ENCODE data around the gene CHORDC1.

The CHORDC1 gene

DNA sequence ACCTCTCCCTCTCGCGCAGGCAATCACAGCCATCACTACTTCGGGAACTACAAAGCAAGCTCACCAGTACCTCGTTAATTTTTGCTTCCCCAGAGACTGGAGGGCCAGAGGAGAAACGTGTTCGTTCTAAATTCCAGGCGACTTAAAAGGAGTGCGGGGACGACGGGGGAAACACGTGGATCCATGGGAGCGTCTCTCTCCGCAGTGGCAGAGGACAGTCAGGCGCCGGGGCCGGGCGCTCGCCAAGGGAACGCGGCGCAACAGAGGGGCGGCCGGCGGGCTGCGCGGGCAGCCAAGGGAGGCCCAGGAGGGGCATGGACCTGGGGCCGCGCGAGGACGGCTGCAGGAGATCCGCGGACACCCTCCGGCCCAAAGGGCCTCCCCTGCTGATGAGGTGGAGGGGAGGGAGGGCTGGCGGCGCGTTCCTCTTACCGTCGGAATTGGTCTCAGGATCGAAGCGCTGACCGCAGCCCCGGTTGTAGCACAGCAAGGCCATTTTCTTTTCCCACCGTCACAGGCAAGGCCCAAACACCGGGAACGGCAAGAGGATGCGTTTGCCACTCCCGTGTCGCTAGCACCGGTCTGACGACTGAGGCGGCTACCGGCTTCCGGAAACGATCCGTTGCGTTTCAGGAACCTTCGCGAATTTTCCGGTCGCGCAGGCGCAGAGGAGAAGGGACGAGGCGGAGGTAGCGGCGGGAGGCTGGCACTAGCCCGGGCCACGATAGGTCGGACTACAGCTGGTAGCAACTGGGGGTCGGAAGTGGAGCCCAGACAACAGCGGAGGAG, at the start of gene CHORDC1:
TSS of gene CHORDC1 (minus strand) at position 591 of the 789 bp plus-strand sequence. CDS start at position 496, 95 bp downstream.
- peak; percentile 95 to 96 for DNase-seq

DNA sequence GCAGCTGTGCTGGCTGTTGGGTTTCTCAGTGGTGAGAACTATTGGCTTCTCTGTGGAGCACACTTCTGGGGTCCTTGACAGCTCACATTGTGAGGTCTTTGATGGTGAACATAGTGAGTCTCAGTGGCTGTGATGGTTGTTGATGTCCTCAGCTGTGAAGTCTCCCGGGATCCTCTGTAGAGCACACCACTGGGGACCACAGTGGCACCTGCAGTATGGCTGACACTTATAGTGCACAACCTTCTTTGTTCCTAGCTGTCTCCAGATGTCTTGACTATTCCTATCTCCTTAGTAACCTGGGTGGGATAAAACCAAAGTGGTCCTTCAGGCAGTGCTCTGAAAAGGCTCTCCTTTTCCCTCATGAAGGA, 34.3 kb upstream of the CHORDC1 start:
- no peak for DNase-seq

DNA sequence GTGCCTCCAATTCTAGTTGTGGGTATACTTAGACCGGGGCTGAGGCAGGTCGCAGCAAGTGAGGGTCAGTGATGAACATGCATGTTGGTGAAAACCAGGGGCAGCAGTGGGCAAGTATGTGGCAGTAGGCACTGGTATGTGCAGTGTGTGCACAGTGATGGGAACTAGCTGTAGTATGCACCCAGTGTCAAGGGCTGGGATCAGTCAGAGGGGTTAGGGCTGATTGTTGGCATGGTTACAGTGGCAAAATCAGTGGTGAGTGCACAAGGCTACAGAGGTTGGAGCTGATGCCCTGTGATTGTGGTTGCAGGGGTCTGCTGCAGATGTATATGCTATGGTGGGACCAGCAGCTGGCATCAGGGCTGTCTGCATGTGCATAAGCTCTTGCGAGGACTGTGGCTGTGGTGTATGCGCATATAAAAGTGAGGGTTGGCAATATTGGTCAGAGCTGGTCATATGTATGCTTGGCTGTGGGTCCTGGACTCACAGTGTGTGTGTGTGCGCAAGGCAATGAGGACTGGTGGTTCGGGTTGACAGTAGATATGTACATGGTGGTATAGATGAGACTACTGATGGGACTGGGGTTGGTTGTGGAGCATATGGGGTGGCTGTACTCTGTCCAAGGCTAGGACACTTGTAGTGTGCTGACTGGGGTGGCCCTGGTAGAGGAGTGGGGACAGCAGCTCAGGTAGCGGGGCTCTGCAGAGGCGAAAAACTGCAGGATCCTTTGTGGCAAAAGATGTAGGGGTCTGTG, 33.7 kb upstream of the CHORDC1 start:
- no peak for DNase-seq

DNA sequence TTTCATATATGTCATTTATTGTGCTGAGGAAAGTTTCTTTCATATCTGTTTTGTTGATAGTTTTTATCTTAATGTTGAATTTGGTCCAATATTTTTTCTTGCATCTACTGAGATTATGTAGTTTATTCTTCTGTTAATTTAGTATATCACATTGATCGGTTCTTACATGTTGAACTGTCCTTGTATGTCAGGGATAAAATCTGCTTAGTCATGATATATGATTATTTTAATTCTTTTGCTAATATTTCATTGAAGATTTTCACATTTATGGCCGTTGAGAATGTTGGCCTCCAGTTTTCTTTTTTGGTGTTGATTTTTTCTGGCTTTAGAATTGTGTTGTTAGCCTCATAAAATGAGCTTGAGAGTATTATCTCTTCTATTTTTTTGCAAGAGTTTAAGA, 31.2 kb upstream of the CHORDC1 start:
- no peak for DNase-seq

DNA sequence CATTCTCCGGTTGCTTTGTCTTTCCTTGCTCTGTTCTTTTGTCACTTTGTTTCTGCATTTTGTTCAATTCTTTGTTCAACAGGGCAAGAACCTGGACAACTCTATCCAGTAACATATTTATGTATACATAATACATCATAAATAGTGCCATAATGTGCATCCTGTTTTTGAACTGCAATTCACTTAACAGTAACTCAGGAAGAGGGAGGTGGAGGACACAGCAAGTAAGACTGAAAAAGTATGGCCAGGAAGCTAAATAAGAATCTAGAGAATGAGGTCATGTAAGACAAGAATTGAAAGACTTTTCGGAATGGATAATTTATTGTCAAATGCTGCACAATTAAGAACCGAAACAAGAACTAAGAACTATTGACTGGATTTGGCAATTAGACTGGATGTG, 29.2 kb upstream of the CHORDC1 start:
- DNase-seq, result no peak

DNA sequence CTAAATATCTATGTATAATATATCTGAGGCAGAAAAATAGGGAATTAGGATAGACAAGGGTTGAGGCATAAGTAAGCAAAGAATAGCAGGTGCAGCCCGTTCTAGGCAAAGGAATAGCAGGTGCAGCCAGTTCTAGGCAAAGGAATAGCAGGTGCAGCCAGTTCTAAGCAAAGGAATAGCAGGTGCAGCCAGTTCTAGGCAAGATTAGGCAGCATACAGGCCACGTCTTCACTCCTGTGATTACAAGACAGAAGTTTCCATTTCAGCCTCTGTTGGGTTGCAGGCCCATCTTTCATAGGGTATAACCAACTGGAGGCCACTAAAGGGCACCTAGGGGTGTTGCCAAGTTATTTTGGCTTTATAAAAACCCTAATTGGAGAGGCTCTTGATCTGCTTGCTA, 28.8 kb upstream of the CHORDC1 start:
- no peak for DNase-seq

DNA sequence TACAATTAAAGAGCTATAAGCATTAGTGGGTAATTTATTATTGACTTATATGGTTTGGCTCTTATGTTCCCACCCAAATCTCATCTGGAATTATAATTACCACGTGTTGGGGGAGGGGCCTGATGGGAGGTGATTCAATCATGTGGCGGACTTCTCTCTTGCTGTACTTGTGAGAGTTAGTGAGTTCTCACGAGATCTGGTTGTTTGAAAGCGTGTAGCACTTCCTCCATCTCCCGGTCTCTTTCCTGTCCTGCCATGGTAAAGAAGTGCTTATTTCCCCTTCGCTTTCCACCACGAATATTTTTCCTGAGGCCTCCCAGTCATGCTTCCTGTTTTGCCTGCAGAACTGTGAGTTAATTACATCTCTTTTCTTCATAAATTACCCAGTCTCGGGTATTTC, 28.1 kb upstream of the CHORDC1 start:
- DNase-seq, result peak; percentile 12 to 16

DNA sequence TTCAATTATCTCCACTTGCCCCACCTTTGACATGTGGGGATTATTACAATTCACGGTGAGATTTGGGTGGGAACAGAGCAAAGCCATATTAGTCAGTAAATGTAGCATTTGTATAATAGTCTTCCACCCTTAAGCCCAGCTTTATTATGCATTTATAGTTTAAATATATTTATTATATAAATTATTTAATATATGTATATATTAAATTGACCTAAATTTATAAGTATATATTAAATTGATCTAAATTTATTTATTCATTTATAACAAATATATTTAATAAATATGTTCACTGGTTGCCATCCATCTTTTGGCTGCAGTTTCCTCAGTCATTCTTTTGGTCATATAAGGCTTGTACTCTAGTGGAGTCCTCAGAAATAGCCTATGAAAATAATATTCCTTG, 23.6 kb upstream of the CHORDC1 start:
- no peak for DNase-seq

DNA sequence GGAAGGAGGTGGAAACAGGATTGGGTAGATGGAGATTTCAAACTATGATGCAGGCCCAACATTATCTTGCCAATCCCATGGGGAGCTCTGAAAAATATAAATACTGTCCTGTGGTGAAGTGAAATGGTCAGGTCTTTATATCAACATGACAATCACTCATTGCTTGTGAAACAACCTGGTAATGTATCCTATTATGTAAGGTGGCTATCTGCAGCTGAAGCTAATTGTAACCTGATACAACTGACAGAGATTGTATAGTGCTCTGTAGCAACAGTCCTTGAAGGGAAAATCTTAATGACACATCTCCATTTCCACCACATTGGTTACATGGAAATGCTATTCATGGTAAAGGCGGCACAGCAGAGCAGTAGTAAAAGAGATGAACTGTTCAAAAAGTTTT, 20.7 kb upstream of the CHORDC1 start:
- DNase-seq, result no peak

DNA sequence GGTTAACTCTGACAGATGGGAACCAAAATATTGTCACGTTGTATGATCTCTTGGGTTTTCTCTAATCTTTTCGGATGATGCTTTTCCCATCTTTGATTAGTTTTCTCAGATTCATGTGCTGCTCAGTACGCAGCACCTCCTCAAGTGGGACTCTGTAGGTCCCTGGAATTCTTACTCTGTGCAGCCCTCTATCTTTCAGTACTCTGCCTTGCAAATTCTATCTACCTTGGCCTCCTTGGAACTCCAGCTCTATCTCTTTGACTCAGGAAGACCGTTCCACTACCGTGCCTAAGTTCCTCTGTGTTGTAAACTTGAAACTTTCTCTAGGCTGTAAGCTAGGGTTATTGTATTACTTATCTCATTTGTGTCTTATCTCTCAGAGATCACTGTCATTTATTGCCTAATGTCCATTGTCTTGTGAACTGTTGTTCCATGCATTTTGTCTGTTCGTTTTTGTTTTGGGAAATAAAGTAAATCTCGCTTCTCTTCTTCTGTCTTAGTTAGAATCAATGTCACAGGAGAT, 20.1 kb upstream of the CHORDC1 start:
- DNase-seq, result no peak

DNA sequence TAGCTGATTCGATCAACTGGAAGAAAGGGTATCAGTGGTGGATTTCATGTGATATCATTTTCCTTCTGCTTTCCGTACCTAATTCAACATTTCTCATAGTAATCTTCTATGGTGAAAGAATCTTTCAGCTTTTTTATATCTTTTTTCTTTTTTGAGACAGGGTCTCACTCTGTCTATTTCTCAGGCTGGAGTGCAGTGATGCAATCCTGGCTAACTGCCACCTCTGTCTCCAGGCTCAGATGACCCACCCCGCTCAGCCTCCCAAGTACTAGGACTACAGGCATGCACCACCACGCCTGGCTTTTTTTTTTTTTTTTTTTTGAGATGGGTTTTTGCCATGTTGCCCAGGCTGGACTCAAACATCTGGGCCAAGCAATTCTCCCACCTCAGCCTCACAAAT, 18.6 kb upstream of the CHORDC1 start:
- no peak for DNase-seq

DNA sequence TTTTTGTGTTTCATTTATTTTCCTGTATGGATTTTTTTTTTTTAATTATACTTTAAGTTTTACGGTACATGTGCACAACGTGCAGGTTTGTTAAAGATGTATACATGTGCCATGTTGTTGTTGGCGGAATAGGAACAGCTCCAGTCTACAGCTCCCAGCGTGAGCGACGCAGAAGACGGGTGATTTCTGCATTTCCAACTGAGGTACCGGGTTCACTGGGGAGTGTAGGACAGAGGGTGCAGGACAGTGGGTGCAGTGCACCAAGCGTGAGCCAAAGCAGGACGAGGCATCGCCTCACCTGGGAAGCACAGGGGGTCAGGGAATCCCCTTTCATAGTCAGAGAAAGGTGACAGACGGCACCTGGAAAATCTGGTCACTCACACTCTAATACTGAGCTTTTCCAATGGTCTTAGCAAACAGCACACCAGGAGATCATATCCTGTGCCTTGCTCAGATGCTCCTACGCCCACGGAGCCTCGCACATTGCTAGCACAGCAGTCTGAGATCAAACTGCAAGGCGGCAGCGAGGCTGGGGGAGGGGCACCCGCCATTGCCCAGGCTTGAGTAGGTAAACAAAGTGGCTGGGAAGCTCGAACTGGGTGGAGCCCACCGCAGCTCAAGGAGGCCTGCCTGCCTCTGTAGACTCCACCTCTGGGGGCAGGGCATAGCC, 17.3 kb upstream of the CHORDC1 start:
- peak; percentile 62 to 72 for DNase-seq

DNA sequence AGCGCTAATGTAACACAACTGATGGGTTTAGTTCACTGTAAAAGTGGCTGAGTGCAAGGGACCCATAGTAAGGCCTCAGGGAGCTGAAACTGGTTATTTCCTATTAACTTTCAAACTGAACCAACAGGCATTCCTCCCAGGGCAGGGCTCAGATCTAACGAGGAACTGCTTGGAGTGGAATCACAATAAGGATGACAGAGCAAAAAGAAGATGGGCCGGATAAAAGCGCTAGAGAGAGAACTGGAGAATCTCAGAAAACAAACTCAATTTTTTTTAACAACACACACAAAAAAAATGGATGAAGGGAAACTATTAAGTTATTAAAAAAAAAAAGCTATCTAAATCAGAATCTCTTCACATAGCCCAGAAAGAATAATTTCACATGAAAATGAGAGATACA, 14.2 kb upstream of the CHORDC1 start:
- no peak for DNase-seq

DNA sequence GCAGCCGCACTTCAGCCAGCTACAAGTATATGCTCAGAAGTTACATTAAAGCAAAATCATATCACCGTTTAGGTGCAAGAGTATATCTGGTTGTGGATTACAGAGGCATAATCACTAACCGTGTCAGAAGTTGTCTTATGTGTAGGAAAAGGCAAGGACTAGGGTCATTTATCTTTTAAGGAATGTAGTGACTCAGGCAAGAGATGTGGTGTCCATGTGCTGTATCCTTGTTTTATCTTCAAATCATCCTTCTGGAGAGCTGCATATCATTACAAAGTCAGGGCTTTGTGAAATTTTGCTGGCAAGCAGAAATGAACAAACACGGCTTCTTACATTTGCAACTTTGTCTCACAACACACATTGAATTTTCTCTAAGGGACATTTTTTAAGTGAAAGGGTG, 12.7 kb upstream of the CHORDC1 start:
- DNase-seq, result no peak

DNA sequence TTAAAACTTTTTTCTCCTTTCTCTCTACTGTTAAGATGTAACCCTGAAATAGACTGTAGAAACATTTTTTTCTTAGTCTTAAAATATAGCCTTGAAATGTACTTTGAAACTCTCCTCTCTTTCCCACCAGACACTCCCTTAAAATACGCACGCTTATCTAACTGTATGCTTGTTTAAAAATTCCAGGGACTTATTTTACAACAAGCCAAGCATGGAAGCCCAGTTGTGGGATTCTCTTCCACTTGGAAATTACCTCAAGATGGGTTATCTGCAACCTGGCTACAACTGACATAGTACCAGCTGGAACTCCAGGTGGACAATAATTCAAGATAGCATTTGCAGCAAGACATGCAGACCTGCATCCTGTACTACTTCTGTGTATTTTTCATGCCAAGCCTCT, 12.1 kb upstream of the CHORDC1 start:
- no peak for DNase-seq

DNA sequence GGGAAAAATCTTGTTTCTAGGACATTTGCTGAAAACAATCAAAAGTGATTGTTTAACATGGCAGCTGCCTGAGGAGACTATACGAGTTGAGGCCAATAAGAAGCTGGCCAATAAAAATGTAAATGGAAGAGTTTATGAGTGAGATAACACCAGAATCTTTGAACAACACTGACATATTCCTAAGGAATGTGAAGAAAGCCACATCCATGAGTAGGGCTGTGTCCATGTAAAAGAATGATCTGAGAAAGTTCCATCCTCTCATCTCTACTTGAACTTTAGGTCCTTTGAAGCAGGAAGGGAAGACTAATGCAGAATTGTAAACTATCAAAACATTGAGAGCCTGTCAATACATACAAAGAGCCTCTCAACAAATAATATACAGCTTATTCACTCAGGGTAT, 6.9 kb upstream of the CHORDC1 start:
- DNase-seq, result no peak

DNA sequence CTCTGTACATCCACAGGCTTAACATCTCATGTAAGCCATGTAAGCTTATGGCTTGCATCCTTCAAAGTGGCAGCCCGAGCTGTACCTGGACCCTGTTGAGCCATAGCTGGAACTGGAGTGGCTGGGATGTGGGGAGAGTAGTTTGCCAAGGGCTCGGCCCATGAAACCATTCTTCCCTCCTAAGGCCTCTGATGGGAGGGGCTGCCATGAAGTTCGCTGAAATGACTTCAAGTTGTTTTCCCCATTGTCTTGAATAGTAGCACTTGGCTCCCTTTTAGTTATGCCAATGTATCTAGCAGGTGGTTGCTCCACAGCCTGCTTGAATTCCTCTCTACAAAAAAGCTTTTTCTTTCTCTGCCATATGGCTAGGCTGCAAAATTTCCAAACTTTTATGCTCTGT, 5.2 kb upstream of the CHORDC1 start:
- no peak for DNase-seq

DNA sequence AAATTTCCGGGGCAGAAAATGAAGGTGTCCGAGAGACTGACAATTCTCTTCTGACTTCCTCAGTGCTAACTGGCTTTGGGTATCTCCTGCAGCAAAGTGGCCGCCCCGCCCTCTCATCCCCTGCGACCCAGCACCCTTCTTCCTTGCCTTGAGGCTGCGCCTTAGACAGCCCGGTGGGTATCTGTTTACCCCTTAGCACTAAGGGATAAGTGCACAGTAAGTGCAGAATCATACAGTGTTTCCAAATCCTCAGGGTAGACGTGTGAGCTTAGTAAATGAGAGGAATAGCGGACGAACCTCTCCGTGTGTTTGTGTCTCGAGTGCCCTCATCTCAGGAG, 368 bp upstream of the CHORDC1 start:
- no peak for DNase-seq

DNA sequence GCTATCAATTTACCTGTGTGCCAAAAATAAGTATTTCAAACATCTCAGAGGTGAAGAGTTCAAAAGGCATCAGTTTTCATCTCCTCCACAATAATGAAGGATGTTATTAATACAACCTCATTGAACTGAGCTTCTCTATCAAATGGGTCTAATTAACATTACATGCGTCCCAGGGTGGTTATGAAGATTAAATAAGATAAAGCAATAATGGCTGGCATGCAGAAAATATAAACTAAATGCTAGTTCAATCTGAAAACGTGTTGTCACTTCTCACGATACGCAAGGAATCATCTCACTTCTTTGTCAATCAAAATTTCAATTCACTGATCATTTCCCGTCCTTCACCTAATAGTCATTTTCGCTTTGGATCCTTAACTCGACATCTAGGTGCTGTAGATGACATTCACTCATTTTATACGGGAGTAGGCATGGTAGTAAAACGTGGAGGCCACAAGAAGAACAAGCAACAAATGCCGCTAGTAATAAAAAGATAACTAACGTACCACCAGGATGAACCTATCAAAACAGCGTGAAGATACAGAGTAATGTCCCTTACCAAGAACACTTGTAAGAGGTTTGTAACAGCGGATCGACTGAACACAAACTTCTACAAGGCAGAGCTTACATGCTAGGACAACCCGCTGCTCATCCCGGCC, 918 bp downstream of the CHORDC1 start:
- DNase-seq, result no peak

DNA sequence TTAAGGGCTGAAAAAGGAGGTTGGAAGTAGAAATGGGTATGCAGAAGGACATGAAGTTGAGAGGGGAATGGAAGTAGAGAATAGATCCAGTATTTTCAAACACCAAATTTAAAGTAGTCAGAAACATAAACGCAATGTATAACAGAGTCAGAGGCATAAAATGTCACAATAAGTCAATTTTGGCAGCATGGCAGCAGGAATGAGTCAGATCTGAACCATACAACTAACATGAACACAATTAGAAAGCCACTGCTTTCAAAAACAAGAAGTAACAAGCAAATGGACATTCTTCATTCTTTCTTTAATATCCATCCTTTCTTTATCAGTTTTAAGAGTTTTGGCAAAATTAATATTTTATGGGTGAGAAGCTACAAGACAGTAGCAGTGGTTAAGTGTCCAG, 2.5 kb downstream of the CHORDC1 start:
- no peak for DNase-seq

DNA sequence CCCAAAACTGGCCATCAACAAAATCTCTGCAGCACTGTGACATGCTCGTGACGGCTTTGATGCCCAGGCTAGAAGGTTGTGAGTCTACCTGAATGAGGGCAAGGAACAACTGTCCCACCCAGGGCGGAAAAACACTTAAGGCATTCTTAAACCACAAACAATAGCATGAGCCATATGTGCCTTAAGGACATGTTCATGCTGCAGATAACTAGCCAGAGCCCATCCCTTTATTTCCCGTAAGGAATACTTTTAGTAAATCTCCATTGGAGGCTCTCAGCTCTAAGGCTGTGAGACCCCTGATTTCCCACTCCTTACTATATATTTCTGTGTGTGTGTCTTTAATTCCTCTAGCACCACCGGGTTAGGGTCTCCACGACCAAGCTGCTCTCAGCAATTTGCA, 3.4 kb downstream of the CHORDC1 start:
- DNase-seq, result no peak

DNA sequence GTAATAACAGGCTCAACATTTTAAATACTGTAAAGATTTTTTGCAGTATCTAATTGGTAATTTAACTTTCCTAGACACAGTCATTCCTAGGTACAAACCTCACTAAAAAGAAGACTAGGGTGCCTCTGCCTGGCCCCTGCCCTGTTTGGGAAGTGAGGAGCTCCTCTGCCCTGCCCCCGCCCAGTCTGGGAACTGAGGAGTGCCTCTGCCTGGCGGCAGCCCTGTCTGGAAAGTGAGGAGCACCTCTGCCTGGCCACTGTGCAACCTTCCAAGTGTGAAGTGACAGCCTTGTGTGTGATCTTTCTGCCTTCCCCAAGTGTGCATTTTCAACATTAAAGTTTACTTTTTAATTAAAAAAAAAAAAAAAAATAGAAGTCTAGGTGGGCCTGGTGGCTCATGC, 4.2 kb downstream of the CHORDC1 start:
- DNase-seq, result peak; percentile 12 to 24

DNA sequence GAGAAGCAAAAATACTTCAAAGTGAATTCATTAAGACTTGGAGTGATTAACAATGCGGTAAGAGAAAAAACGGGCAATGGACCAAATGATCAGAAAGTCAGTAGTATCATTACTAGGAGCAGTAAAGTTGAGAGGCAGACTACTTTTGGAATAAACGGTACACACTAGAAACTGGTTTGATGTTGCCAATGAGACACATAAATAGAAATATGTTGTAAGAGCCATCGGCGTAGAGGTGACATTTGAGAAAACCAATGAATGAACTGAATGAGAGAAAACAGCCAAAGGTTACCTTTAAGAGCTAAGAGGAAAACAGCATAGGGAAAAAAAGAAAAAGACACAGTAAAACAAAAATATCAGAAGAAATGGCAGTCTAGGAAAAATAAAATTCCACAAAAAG, 6.2 kb downstream of the CHORDC1 start:
- no peak for DNase-seq

Data from activated CD4-positive, alpha-beta T cell treated with anti-CD3 and anti-CD28 coated beads, Interleukin-2, amount 50 U/mL, for 48 hours (primary cell).